Suprapubic skin (tissue), 4 donors: ENCODE results near the gene HHEX.

Source experiments
- CTCF ChIP-seq, 2 donors: fragments of 200-600 bp in 1 of 2; fragments of 450-650 bp in 1 of 2; sonication (generic) in 1 of 2; IDR thresholded peaks; one replicate each; pipeline ENCODE4 v1.5.1; 2016 to 2019; ENCODE audit warnings: antibody characterized with exemption in 2 of 2, mild to moderate bottlenecking in 1 of 2, moderate library complexity in 1 of 2
- POLR2A ChIP-seq, 2 donors: fragments of 450-650 bp; IDR thresholded peaks; one replicate each; pipeline ENCODE4 v1.6.1; 2017; ENCODE audit warnings: antibody characterized with exemption in 2 of 2, mild to moderate bottlenecking in 2 of 2, moderate library complexity in 2 of 2
- POLR2AphosphoS5 ChIP-seq, 3 donors: sonication (generic); formaldehyde crosslinking; IDR thresholded peaks; one replicate each; pipeline ENCODE4 v1.6.1; 2017; ENCODE audit warnings: antibody characterized with exemption in 3 of 3

GRCh38 chr10:92712016-92712889 is 22.5 kb downstream of the HHEX start:
- TF ChIP-seq CTCF (IDR thresholded peaks at IDR 0.05) (no peak), POLR2A (IDR thresholded peaks at IDR 0.05) (no peak), POLR2AphosphoS5 (IDR thresholded peaks at IDR 0.05) (no peak)
